Measurements from ENCODE around the gene DDIT3.

DNA sequence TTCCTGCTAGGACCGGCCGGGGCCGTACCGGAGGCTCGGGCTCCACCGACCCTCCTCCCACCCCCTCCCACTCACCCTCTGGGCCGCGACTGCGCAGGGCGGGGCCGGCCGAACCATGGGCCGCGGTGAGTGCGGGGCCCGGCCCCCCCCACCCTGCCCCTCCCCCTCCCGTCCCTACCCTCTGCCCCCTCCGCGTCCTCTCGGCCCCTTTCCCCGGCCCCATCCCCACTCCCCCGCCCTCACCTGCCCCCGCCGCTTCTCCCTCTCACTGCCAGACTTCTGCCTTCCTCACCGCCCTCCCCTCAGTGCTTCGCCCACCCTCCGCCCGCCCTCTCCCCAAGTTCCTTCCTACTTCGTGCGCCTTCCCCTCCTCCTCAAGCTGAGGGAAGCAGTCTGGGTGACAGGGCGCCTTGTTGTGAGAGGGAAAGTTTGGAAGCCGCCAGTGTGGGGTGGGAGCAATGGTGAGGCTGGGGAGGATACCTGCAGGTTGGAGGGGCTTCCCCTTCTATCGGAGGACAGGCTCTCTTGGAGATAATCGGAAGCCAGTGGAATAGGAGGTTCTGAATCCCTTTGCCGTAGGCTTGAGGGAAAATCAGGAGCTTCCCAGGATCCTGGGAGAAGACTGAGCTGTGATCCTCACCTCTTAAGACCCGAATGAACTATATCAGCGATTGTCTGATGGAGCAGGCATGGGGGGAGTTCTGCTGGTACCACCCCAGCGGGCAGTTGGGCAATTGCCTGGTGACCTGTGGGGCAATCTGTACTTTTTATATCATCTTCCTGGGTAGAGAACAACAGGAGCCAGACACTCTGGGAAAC lies 2.8 kb upstream of the DDIT3 start:
- TF ChIP-seq EZH2 (IDR thresholded peaks at IDR 0.05; ENCODE audit: insufficient read depth, poor library complexity, severe bottlenecking) (no peak), EZH2phosphoT487 (IDR thresholded peaks at IDR 0.05; ENCODE audit: insufficient read depth, low read depth) (no peak)

Data from GM23248 (cell line).